Psoas muscle (tissue), 8 donors: Measurements from ENCODE around the gene PSMD1. TPM values are rescaled to one million over a fixed set of nuclear protein-coding genes. Genes with fewer than 3 reads are reported as not detected.
A peak's percentile ranks its signal among the peaks of the same experiment; 100 is the strongest.

Experiments
- ATAC-seq, 4 donors: fragments of 200-7000 bp; cut with Tn5 transposase; one replicate each; pipeline ENCODE4 v1.9.1; 2020; ENCODE audit warnings: moderate library complexity in 3 of 4, mild to moderate bottlenecking in 2 of 4
- DNase-seq, 2 donors: peaks; one replicate each; pipeline ENCODE4 v3.0.0-alpha.2; 2020
- H3K27ac ChIP-seq: fragments of 200-600 bp; one replicate; pipeline ENCODE4 v1.8.0; 2022
- H3K27me3 ChIP-seq, 3 donors: fragments of 200-600 bp in 1 of 3; one replicate each; pipeline versions ENCODE4 v1.6.1 to v1.8.0; 2013 to 2022; ENCODE audit warnings: low read length in 2 of 3, mild to moderate bottlenecking in 2 of 3, moderate library complexity in 1 of 3; ENCODE audit not compliant: insufficient read depth in 3 of 3
- H3K36me3 ChIP-seq, 2 donors: fragments of 200-600 bp in 1 of 2; one replicate each; pipeline versions ENCODE4 v1.6.1 to v1.8.0; 2013 to 2022; ENCODE audit warnings: low read depth in 1 of 2, mild to moderate bottlenecking in 1 of 2, moderate library complexity in 1 of 2; ENCODE audit not compliant: insufficient read depth in 1 of 2
- H3K4me1 ChIP-seq: fragments of 200-600 bp; one replicate; pipeline ENCODE4 v1.8.0; 2022
- H3K4me3 ChIP-seq: fragments of 200-600 bp; one replicate; pipeline ENCODE4 v1.8.0; 2022; ENCODE audit warnings: mild to moderate bottlenecking
- H3K9me3 ChIP-seq: fragments of 200-600 bp; one replicate; pipeline ENCODE4 v1.8.0; 2022
- CTCF ChIP-seq: fragments of 200-600 bp; IDR thresholded peaks from one replicate; pipeline ENCODE4 v1.8.0; 2022; ENCODE audit warnings: antibody characterized with exemption
- WGBS, 3 donors: extraction: QIAGEN DNeasy Blood & Tissue Kit; methylation state at CpG; one replicate each; pipeline versions ENCODE4 v1.1.6 to v1.1.7; 2013; 5-methylcytosine and 5-hydroxymethylcytosine counted together
- intact Hi-C, 2 donors: fragments of 100-400 bp; cut with DNase I; formaldehyde crosslinking; loops; one replicate each; pipeline versions ENCODE4 v1.11.0 to v1.14.2; 2022
- polyA plus RNA-seq, 3 donors: library from polyadenylated mRNA; stranded (reverse); fragments of 200-250 nt; gene quantifications; one replicate each; pipeline ENCODE4 v1.2.3, GENCODE V29; 2013
- total RNA-seq, 4 donors: library from RNA; stranded (reverse); fragmentation: NEBNext Ultra II Directional in 2 of 4; extraction: Animal tissue kit (Norgen Biotek cat#: 25700) in 2 of 4; gene quantifications; one replicate each; pipeline versions ENCODE4 v1.2.1 to v1.2.4, GENCODE V29; 2021 to 2023
- donor health status: healthy with polysubstance abuse.
- donor health status: DM: no; HTN: no; CAD: no; lungs with moderate emphysema.
- donor health status: Bipolar disorder and iron deficiency.
- donor health status: healthy.
- donor health status: DM: yes; HTN: yes; CAD: no.
- donor health status: DM: no; HTN: no; CAD: no.
- donor health status: DM: no; HTN: no; CAD: no.
- donor health status: DM: yes; HTN: yes; CAD: no.

PSMD1 gene
- total and polyA plus RNA-seq, 7 donors, result 74.4 to 170 (median 152) TPM

GRCh38 chr2:231219289-231219688 lies 162.6 kb downstream of the PSMD1 start:
- ATAC-seq (peak in 1 of 4 donors; percentile 64), DNase-seq (no peak)
- intact Hi-C loops, result no loop called here
- H3K27me3 ChIP-seq, result no peaks in the 10 kb centered on the region
- no peaks in the 10 kb centered on the region for H3K36me3 ChIP-seq
- 51 to 71% (median 53%) methylated on average over 3 of the region's 3 CpGs for WGBS, 3 donors
- H3K9me3 ChIP-seq, result no peaks in the 10 kb centered on the region
- H3K4me1 ChIP-seq, result peaks cover 2% of the 10 kb centered on the region
- no peak overlapping the region for H3K27ac ChIP-seq
- TF ChIP-seq CTCF, result no peak
- no peak overlapping the region for H3K4me3 ChIP-seq

DNA sequence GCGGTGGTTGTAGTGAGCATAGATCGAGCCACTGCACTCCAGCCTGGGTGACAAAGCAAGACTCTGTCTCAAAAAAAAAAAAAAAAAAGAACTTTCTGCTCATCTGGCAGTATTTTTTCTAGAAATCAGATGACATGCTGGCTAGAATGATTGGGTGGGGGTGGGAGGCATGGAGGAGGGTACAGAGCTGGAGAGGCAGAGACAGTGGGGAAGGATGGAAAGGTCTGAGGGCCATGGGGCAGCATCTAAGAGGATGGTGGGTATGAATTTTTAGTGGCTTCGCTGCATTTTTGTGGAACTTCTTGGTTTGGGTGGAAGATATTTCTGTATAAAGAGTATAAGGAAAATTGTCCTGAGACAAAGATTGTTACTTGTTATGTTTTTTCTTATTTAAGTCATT lies 165.1 kb downstream of the PSMD1 start:
- Histone ChIP-seq H3K9me3 (no peaks in the 10 kb centered on the region), H3K4me1 (peaks cover 2% of the 10 kb centered on the region), H3K4me3 (no peak overlapping the region), H3K27me3 (no peaks in the 10 kb centered on the region), H3K27ac (no peak overlapping the region), H3K36me3 (no peaks in the 10 kb centered on the region)
- DNase-seq (no peak), ATAC-seq (no peak)
- no peak for TF ChIP-seq CTCF
- WGBS, 3 donors, result 89 to 95% (median 94%) methylated on average over 3 of the region's 3 CpGs
- intact Hi-C loops, result loop anchor here in 1 of 2 donors (10.0 kb wide), 1 partner anchor 173 kb away; the partner anchor contains the start of gene B3GNT7

Other genes with a start within 250 kb of the PSMD1 start
- gene ITM2C, start 191.9 kb upstream of the PSMD1 start, total RNA-seq, result 10 to 100 TPM in 2 of 4 donors, 1 to 10 TPM in 2; 9.0 to 20.3 (median 10.6) TPM
- gene ITM2C, start 191.9 kb upstream of the PSMD1 start, polyA plus RNA-seq, result 10 to 100 TPM in 2 of 3 donors, 1 to 10 TPM in 1; 9.1 to 12.6 (median 11.5) TPM
- under 1 TPM in 1 of 4 donors, not detected in 3; 0.32 TPM for gene GPR55, start 131.6 kb upstream of the PSMD1 start, total RNA-seq
- under 1 TPM in 2 of 3 donors, not detected in 1; 0.01 to 0.03 TPM for gene GPR55, start 131.6 kb upstream of the PSMD1 start, polyA plus RNA-seq
- not detected for gene SPATA3, start 60.7 kb upstream of the PSMD1 start, total RNA-seq
- gene SPATA3, start 60.7 kb upstream of the PSMD1 start, polyA plus RNA-seq, result not detected
- under 1 TPM in 1 of 4 donors, not detected in 3; 0.12 TPM for gene C2orf72, start 19.3 kb upstream of the PSMD1 start, total RNA-seq
- under 1 TPM in 2 of 3 donors, not detected in 1; 0.03 to 0.05 TPM for gene C2orf72, start 19.3 kb upstream of the PSMD1 start, polyA plus RNA-seq
- under 1 TPM in 3 of 4 donors, not detected in 1; 0.17 to 0.54 (median 0.24) TPM for gene HTR2B, start 68.2 kb downstream of the PSMD1 start, total RNA-seq
- under 1 TPM in 2 of 3 donors, not detected in 1; 0.08 to 0.13 TPM for gene HTR2B, start 68.2 kb downstream of the PSMD1 start, polyA plus RNA-seq
- gene ARMC9, start 141.8 kb downstream of the PSMD1 start, total RNA-seq, result 10 to 100 TPM in 1 of 4 donors, 1 to 10 TPM in 3; 1.4 to 18.4 (median 2.6) TPM
- gene ARMC9, start 141.8 kb downstream of the PSMD1 start, polyA plus RNA-seq, result 1 to 10 TPM; 2.1 to 2.3 (median 2.2) TPM